Subcutaneous adipose tissue (tissue), 4 donors: ENCODE measurements around the gene PPP2R2C. TPM values are rescaled to one million over a fixed set of nuclear protein-coding genes. Genes with fewer than 3 reads are reported as not detected.

ENCODE experiments used
- total RNA-seq, 4 donors: library from RNA; depleted of rRNA; stranded (reverse); fragments of >200 nt; gene quantifications; one replicate each; pipeline ENCODE4 v1.1.0, GENCODE V29; 2016
- TF ChIP-seq, protein P1 (sequence below): fragments of 450-650 bp; IDR thresholded peaks from one replicate; pipeline ENCODE4 v1.5.1; 2016; ENCODE audit warnings: low read depth, mild to moderate bottlenecking, control low read depth, antibody characterized with exemption, moderate library complexity

The PPP2R2C gene
- total RNA-seq, 4 donors from 2014 or later: 0.17 to 2.0 (median 0.49) TPM; not detected in 1

DNA sequence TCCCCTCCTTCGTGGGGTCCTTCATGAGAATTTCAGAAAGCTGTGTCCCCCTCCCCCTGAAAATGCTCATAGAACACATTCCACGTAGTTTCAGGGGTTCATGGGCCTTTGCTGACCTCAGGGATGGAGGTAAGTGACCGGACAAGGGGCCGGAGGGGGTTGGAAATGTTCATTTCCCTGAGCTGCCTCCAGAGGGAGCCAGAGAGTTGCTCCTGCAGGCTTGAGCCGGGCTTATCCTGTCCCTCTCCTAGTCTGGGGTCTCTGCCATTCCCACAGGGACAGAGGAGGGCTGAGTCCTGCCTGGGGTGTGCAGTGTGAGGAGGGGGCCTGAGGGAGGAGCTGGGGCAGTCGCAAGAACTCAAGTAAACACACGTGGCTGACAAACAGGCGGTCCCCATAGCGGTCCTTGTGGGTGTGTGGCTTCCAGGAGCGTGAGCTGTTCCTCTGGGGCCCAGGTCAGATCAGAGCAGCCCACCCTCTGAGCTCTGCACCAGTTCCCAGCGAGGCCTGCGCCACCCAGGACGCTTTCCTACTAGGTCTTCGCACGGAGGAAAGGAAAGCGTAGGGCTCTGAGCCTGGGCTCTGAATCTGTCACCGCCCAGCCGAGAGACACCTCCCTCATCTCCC, 140.3 kb downstream of the PPP2R2C start:
- TF ChIP-seq, protein P1, sequence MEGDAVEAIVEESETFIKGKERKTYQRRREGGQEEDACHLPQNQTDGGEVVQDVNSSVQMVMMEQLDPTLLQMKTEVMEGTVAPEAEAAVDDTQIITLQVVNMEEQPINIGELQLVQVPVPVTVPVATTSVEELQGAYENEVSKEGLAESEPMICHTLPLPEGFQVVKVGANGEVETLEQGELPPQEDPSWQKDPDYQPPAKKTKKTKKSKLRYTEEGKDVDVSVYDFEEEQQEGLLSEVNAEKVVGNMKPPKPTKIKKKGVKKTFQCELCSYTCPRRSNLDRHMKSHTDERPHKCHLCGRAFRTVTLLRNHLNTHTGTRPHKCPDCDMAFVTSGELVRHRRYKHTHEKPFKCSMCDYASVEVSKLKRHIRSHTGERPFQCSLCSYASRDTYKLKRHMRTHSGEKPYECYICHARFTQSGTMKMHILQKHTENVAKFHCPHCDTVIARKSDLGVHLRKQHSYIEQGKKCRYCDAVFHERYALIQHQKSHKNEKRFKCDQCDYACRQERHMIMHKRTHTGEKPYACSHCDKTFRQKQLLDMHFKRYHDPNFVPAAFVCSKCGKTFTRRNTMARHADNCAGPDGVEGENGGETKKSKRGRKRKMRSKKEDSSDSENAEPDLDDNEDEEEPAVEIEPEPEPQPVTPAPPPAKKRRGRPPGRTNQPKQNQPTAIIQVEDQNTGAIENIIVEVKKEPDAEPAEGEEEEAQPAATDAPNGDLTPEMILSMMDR: no peak

DNA sequence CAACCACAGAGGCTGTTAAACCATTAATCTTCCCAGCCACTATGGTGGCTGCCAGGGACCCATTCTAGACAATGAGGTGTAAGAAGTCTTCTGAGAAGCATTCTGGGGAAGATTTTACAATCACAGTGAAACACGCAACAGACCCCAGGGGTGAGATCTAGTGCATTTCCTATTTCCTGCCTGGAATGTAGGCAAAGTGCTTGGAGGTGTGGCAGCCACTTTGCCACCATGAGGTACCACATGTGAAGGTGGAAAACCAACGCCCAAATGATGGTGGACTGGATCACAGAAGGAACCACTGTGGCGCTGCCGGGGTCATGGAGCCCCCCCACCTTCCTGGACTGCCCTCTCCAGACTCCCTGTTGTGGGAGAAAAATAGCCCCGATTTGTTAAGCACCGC, 140.9 kb downstream of the PPP2R2C start:
- TF ChIP-seq, protein P1: no peak

DNA sequence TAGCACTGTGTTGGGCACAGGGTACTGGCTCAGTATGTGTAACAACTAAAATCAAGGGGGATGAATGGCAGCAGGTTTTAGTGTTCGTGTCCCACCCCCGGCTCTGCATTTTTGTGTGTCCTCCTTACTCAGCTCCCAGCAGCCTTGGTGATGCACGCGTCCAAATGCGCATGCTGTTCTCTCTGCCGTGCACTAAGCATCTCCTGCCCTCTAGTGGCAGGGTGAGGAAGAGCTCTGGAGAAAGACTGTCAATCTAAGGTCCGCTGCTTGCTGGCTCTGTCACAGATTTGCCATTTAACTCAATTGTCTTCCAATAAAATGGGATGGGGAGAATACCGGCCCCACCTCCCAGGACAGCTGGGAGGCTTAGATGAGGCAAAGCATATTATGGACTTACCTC, 141.4 kb downstream of the PPP2R2C start:
- TF ChIP-seq, protein P1: no peak

DNA sequence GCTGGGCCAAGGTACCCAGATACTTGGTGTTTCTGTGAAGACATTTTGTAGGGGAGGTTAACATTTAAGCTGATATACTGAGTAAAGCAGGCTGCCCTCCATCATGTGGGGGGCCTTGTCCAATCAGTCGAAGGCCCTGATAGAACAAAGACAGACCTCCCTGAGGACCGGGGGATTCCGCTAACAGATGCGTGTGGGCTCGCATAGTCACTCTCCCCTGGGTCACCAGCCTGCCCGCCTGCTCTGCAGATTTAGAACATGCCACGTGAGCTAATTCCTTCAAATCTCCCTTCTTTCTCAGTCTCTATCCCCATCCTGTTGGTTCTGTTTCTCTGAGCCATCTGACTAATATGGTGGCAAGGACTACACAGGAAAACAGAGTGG, 142.0 kb downstream of the PPP2R2C start:
- TF ChIP-seq, protein P1: no peak

DNA sequence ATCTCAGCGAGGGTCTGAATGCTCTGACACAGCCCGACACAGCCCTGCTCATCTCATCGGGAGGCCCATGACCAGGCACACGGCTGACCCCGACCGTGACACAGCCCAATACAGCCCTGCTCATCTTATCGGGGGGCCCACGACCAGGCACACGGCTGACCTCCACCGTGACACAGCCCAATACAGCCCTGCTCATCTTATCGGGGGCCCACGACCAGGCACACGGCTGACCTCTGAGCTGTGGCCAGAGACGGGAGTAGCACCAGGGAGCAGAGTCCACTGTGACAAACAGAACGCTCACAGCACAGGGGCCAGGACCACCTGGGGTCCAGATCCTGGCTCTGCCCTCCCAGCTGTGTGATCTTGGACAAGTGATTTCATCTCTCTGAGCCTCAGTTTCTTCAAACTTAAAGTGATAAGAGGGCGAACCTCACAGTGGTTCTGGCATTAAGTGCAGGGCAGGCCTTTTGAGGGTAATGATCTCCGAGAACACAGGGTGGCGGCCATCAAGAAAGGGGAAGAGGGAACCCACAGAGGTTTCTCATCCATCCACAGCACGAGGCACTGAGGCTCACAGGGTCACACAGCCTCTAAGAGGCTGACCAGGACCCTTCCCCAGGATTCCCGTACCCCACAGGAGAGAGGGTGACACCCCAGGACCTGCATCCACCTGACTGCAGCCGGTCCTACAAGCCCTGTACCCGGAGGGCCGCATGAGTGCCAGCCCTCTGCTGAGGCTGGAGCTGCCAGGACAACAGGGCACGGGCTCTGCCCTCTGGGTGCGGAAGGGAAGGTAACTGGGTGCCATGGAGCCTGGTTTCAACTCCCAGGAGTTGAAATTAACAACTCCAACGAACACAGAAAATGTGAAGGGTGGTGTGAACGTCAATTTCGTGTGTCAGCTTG, 142.7 kb downstream of the PPP2R2C start:
- TF ChIP-seq, protein P1: no peak

DNA sequence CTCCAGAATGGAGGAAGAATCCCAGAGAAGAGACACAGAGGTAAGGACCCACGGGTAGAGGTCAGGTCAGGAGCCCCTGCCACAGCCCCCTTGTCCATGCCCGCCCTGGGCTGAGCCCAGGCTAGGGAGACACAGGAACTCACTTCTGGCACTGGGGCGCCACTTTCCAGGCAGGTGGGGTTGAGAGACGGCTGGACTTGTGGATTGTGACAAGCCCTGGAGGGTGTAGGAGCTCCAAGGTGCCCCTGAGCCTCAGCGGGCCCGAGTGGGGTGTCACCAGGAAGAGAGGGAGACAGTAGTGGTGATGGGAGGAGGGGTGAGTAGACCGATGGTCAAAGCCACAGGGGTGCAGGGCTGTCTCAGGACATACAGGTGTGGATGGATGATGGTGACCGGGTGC, 143.9 kb downstream of the PPP2R2C start:
- TF ChIP-seq, protein P1: no peak

DNA sequence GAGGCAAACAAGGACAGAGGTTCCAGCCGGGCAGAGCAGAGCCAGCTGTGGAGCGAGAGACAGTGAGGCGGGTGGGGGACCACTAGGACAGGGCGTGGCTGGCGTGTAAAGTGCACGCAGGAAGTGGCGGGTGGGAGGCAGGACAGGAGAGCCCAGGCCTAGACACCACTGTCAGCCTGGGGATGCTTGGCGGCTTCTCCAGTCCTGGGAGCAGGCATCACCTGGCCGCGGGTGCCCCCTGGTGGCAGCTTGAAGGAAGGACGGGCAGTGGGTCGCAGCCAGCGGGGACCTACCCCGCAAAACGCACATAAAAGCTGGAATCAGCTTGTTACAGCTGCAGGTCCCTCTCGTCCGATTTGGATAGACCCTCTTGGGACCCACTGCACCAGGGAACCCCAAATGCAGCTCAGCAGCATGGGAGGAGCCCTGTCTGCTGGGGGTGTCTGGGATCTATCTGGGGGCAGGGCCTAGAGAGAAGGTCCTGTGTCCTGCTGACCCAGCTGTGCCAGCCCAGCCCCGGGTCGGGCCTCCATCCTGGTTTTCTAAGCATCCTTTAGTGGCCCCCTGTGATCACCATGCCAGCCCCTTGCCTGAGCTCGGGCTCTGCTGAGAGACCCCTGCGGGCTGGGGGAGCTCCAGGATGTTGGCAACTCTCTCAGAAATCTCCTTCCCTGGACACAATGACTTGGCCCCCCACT, 145.0 kb downstream of the PPP2R2C start:
- TF ChIP-seq, protein P1: no peak
